Measurements from ENCODE around the gene GJA3.

GJA3 gene

GRCh38 chr13:20188667-20189553 lies 28.1 kb upstream of the GJA3 start:
- TF ChIP-seq FOXP2 (optimal IDR thresholded peaks at IDR 0.05; ENCODE audit: borderline replicate concordance, extremely low read depth, extremely low read length, insufficient read depth) (no peak), REST (IDR thresholded peaks at IDR 0.05; ENCODE audit: insufficient read depth in 1 of 2, low read depth in 2 of 2, low read length in 2 of 2) (no peak), TAF1 (IDR thresholded peaks at IDR 0.05; ENCODE audit: borderline replicate concordance, insufficient read depth, low read length) (no peak), POLR2AphosphoS5 (IDR thresholded peaks at IDR 0.05; ENCODE audit: low read depth, low read length) (no peak), SIN3A (IDR thresholded peaks at IDR 0.05; ENCODE audit: borderline replicate concordance, insufficient read depth, low read length) (no peak)

- TF ChIP-seq REST (IDR thresholded peaks at IDR 0.05; ENCODE audit: insufficient read depth in 1 of 2, low read depth in 2 of 2, low read length in 2 of 2), result no peak
- TF ChIP-seq FOXP2 (optimal IDR thresholded peaks at IDR 0.05; ENCODE audit: borderline replicate concordance, extremely low read depth, extremely low read length, insufficient read depth), result no peak
- no peak for TF ChIP-seq SIN3A (IDR thresholded peaks at IDR 0.05; ENCODE audit: borderline replicate concordance, insufficient read depth, low read length)
- no peak for TF ChIP-seq TAF1 (IDR thresholded peaks at IDR 0.05; ENCODE audit: borderline replicate concordance, insufficient read depth, low read length)
- no peak for TF ChIP-seq POLR2AphosphoS5 (IDR thresholded peaks at IDR 0.05; ENCODE audit: low read depth, low read length)
These were observed 25.9 kb upstream of the GJA3 start for GRCh38 chr13:20186771-20187170.

DNA sequence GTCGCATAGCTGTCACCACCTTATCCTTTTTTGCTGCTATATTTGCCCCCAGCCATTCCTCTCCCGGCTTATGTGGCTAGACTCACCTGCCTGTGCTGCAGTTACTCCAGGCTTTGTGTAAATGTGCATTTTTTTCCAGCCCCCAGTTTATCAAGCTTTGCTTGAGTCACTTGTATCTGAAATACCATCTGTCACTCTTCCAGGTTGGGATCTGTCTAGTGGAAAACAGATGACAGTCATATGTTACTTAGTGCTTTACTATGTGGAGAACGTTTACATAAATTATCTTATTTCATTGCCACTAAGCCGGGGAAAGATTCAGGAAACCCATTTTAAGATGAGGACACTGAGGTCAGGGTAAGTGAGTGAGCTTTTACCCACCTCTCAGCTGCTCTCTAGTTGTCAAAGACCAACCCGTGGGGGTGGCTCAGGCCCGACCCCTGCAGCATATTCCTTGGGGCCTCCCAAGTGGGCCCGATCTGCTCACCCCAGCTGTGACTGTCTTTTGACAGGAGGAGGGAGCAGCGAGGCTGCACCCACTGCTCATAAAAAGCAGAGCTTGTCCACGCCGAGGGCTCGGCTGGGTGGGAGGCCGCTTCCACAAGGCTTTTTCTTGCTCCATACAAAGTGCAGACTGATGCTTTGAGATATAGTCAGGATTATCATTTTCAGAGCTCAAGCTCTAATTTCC lies 24.7 kb upstream of the GJA3 start:
- TF ChIP-seq REST (IDR thresholded peaks at IDR 0.05; ENCODE audit: insufficient read depth in 1 of 2, low read depth in 2 of 2, low read length in 2 of 2) (no peak), POLR2AphosphoS5 (IDR thresholded peaks at IDR 0.05; ENCODE audit: low read depth, low read length) (no peak)

- TF ChIP-seq REST (IDR thresholded peaks at IDR 0.05; ENCODE audit: insufficient read depth in 1 of 2, low read depth in 2 of 2, low read length in 2 of 2) (no peak), TAF1 (IDR thresholded peaks at IDR 0.05; ENCODE audit: borderline replicate concordance, insufficient read depth, low read length) (no peak), FOXP2 (optimal IDR thresholded peaks at IDR 0.05; ENCODE audit: borderline replicate concordance, extremely low read depth, extremely low read length, insufficient read depth) (no peak), POLR2AphosphoS5 (IDR thresholded peaks at IDR 0.05; ENCODE audit: low read depth, low read length) (no peak), SIN3A (IDR thresholded peaks at IDR 0.05; ENCODE audit: borderline replicate concordance, insufficient read depth, low read length) (no peak)
These were observed 21.5 kb upstream of the GJA3 start for GRCh38 chr13:20182231-20182846.
